ENCODE data around the gene EDA. TPM values are rescaled to one million over a fixed set of nuclear protein-coding genes. Genes with fewer than 3 reads are reported as not detected.

The EDA gene
- total and polyA plus RNA-seq, 2 donors (not counting 1 experiment from before 2014, with no cell fraction given) = 0.04 to 1.2 TPM

GRCh38 chrX:69959712-69960111, 343.8 kb downstream of the EDA start:
- ATAC-seq (ENCODE audit: low read depth) (no peak), DNase-seq (no peak)
- Mint-ChIP-seq H3K9me3 (ENCODE audit: insufficient read depth) (no peaks in the 10 kb centered on the region), H3K4me3 (no peak overlapping the region), H3K27me3 (no peaks in the 10 kb centered on the region), H3K4me1 (no peaks in the 10 kb centered on the region), H3K27ac (no peak overlapping the region)
- Histone ChIP-seq H3K9me3 (ENCODE audit: control extremely low read depth in 1 of 3, control insufficient read depth in 2 of 3, insufficient read depth in 1 of 3, low read length in 2 of 3) (no peaks in the 10 kb centered on the region), H4K20me1 (ENCODE audit: control insufficient read depth, insufficient read depth, low read length, poor library complexity, severe bottlenecking) (no peaks in the 10 kb centered on the region), H3K27me3 (replicated peaks in 1 of 4; ENCODE audit: control extremely low read depth in 1 of 4, control insufficient read depth in 3 of 4, insufficient read depth in 4 of 4, low read length in 3 of 4) (no peaks in the 10 kb centered on the region), H3K4me3 (ENCODE audit: control extremely low read depth in 1 of 5, extremely low read depth in 1 of 5, insufficient read depth in 1 of 5, low read depth in 2 of 5, low read length in 4 of 5) (no peak overlapping the region), H3K79me2 (ENCODE audit: control insufficient read depth, insufficient read depth, low read length) (no peaks in the 10 kb centered on the region), H3K27ac (ENCODE audit: low read length in 2 of 2) (no peak overlapping the region), H3K9ac (ENCODE audit: low read length) (no peak overlapping the region), H3K4me1 (ENCODE audit: control insufficient read depth in 2 of 2, insufficient read depth in 2 of 2, low read length in 2 of 2) (no peaks in the 10 kb centered on the region), H3K36me3 (replicated peaks in 1 of 2; ENCODE audit: control extremely low read depth in 1 of 2, control insufficient read depth in 1 of 2, extremely low read depth in 1 of 2, insufficient read depth in 2 of 2, low read length in 1 of 2) (no peaks in the 10 kb centered on the region), H2AFZ (ENCODE audit: insufficient read depth, low read depth, low read length, poor library complexity, severe bottlenecking) (no peak overlapping the region), H3K4me2 (replicated peaks; ENCODE audit: low read depth, low read length, poor library complexity, severe bottlenecking) (no peak overlapping the region)
- TF ChIP-seq EZH2 (IDR thresholded peaks at IDR 0.05; ENCODE audit: borderline replicate concordance, insufficient read depth, low read depth, low read length, poor library complexity, severe bottlenecking) = no peak
- ChIA-PET CTCF (no interaction called here), POLR2A (no interaction called here)
- intact Hi-C loops (cut with micrococcal nuclease) = no loop called here

- Mint-ChIP-seq H3K27me3 (no peaks in the 10 kb centered on the region), H3K27ac (no peak overlapping the region), H3K9me3 (ENCODE audit: insufficient read depth) (no peaks in the 10 kb centered on the region), H3K4me3 (no peak overlapping the region), H3K4me1 (no peaks in the 10 kb centered on the region)
- Histone ChIP-seq H3K79me2 (ENCODE audit: control insufficient read depth, insufficient read depth, low read length) (no peaks in the 10 kb centered on the region), H3K36me3 (replicated peaks in 1 of 2; ENCODE audit: control extremely low read depth in 1 of 2, control insufficient read depth in 1 of 2, extremely low read depth in 1 of 2, insufficient read depth in 2 of 2, low read length in 1 of 2) (no peaks in the 10 kb centered on the region), H3K9ac (ENCODE audit: low read length) (no peak overlapping the region), H3K4me1 (ENCODE audit: control insufficient read depth in 2 of 2, insufficient read depth in 2 of 2, low read length in 2 of 2) (no peaks in the 10 kb centered on the region), H3K27me3 (replicated peaks in 1 of 4; ENCODE audit: control extremely low read depth in 1 of 4, control insufficient read depth in 3 of 4, insufficient read depth in 4 of 4, low read length in 3 of 4) (no peaks in the 10 kb centered on the region), H3K9me3 (ENCODE audit: control extremely low read depth in 1 of 3, control insufficient read depth in 2 of 3, insufficient read depth in 1 of 3, low read length in 2 of 3) (no peaks in the 10 kb centered on the region), H2AFZ (ENCODE audit: insufficient read depth, low read depth, low read length, poor library complexity, severe bottlenecking) (no peak overlapping the region), H3K27ac (ENCODE audit: low read length in 2 of 2) (no peak overlapping the region), H3K4me3 (ENCODE audit: control extremely low read depth in 1 of 5, extremely low read depth in 1 of 5, insufficient read depth in 1 of 5, low read depth in 2 of 5, low read length in 4 of 5) (no peak overlapping the region), H3K4me2 (replicated peaks; ENCODE audit: low read depth, low read length, poor library complexity, severe bottlenecking) (no peak overlapping the region), H4K20me1 (ENCODE audit: control insufficient read depth, insufficient read depth, low read length, poor library complexity, severe bottlenecking) (no peaks in the 10 kb centered on the region)
- TF ChIP-seq EZH2 (IDR thresholded peaks at IDR 0.05; ENCODE audit: borderline replicate concordance, insufficient read depth, low read depth, low read length, poor library complexity, severe bottlenecking) = no peak
- TF ChIP-seq, protein P1, sequence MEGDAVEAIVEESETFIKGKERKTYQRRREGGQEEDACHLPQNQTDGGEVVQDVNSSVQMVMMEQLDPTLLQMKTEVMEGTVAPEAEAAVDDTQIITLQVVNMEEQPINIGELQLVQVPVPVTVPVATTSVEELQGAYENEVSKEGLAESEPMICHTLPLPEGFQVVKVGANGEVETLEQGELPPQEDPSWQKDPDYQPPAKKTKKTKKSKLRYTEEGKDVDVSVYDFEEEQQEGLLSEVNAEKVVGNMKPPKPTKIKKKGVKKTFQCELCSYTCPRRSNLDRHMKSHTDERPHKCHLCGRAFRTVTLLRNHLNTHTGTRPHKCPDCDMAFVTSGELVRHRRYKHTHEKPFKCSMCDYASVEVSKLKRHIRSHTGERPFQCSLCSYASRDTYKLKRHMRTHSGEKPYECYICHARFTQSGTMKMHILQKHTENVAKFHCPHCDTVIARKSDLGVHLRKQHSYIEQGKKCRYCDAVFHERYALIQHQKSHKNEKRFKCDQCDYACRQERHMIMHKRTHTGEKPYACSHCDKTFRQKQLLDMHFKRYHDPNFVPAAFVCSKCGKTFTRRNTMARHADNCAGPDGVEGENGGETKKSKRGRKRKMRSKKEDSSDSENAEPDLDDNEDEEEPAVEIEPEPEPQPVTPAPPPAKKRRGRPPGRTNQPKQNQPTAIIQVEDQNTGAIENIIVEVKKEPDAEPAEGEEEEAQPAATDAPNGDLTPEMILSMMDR (IDR thresholded peaks at IDR 0.05) = no peak
- intact Hi-C loops (cut with micrococcal nuclease) = no loop called here
- ChIA-PET CTCF (no interaction called here), POLR2A (no interaction called here)
- no peak for ATAC-seq (ENCODE audit: low read depth)
- DNase-seq = no peak
- no CpG with 5 or more reads among the region's 4 CpGs for WGBS (ENCODE audit: insufficient coverage)
These were observed 345.6 kb downstream of the EDA start for GRCh38 chrX:69961365-69962072.
